ENCODE measurements around the gene ACADVL. TPM values are rescaled to one million over a fixed set of nuclear protein-coding genes. Genes with fewer than 3 reads are reported as not detected.

ACADVL gene
- polyA plus RNA-seq, 3 donors = 563 to 988 (median 674) TPM

- H3K27ac ChIP-seq (ENCODE audit: low read depth, low read length) = no peak overlapping the region
Observed at GRCh38 chr17:7260151-7260550, 40.4 kb downstream of the ACADVL start.

GRCh38 chr17:7260651-7261378, 41.1 kb downstream of the ACADVL start:
- H3K27ac ChIP-seq (ENCODE audit: low read depth, low read length) = no peak overlapping the region
- WGBS, 3 donors = 4 to 11% (median 5%) methylated on average over 52 to 54 of the region's 54 CpGs

More at GRCh38 chr17:7260151-7260550, 40.4 kb downstream of the ACADVL start:
- 69 to 92% (median 80%) methylated on average over 4 of the region's 4 CpGs for WGBS, 3 donors

GRCh38 chr17:7261379-7262191, 41.8 kb downstream of the ACADVL start:
- no peak overlapping the region for H3K27ac ChIP-seq (ENCODE audit: low read depth, low read length)
- 4 to 12% (median 11%) methylated on average over 57 to 71 of the region's 71 CpGs for WGBS, 3 donors

- 4 to 10% (median 8%) methylated on average over 60 to 64 of the region's 64 CpGs for WGBS, 3 donors
Observed at GRCh38 chr17:7262192-7262934, 42.6 kb downstream of the ACADVL start, which contains the start of gene CLDN7. Gene CLDN7 (minus strand): TSS chr17:7262478. CDS start chr17:7262043, 435 bp downstream.

GRCh38 chr17:7262935-7263800, 43.4 kb downstream of the ACADVL start:
- WGBS, 3 donors = 6 to 11% (median 11%) methylated on average over 26 of the region's 26 CpGs
- no peak overlapping the region for H3K27ac ChIP-seq (ENCODE audit: low read depth, low read length)

More at GRCh38 chr17:7262192-7262934, 42.6 kb downstream of the ACADVL start, which contains the start of gene CLDN7:
- no peak within 1 kb of the TSS for H3K27ac ChIP-seq (ENCODE audit: low read depth, low read length)

GRCh38 chr17:7263801-7264078, 44.0 kb downstream of the ACADVL start:
- H3K27ac ChIP-seq (ENCODE audit: low read depth, low read length) = no peak overlapping the region
- WGBS, 3 donors = 47 to 49% (median 49%) methylated on average over 4 of the region's 4 CpGs

- 25 to 85% (median 71%) methylated on average over 1 of the region's 1 CpG for WGBS, 3 donors
- no peak overlapping the region for H3K27ac ChIP-seq (ENCODE audit: low read depth, low read length)
Observed at GRCh38 chr17:7266784-7267183, 47.0 kb downstream of the ACADVL start.

Other genes starting within 250 kb of the ACADVL start
- under 1 TPM in 1 of 3 donors, not detected in 2; 0.13 TPM for gene ALOX12, start 223.9 kb upstream of the ACADVL start, polyA plus RNA-seq
- 100 to 1,000 TPM; 133 to 384 (median 349) TPM for gene RNASEK, start 207.3 kb upstream of the ACADVL start, polyA plus RNA-seq
- 10 to 100 TPM in 2 of 3 donors, 1 to 10 TPM in 1; 3.1 to 23.0 (median 16.6) TPM for gene BCL6B, start 196.9 kb upstream of the ACADVL start, polyA plus RNA-seq
- gene SLC16A13, start 183.9 kb upstream of the ACADVL start, polyA plus RNA-seq = 1 to 10 TPM in 2 of 3 donors, under 1 TPM in 1; 0.89 to 2.4 (median 1.8) TPM
- gene SLC16A11, start 175.8 kb upstream of the ACADVL start, polyA plus RNA-seq = 1 to 10 TPM; 2.2 to 9.7 (median 2.5) TPM
- gene CLEC10A, start 139.7 kb upstream of the ACADVL start, polyA plus RNA-seq = 10 to 100 TPM in 1 of 3 donors, 1 to 10 TPM in 2; 1.3 to 16.1 (median 8.8) TPM
- gene ASGR2, start 105.1 kb upstream of the ACADVL start, polyA plus RNA-seq = 1 to 10 TPM in 2 of 3 donors, under 1 TPM in 1; 0.37 to 4.3 (median 1.9) TPM
- gene ASGR1, start 40.6 kb upstream of the ACADVL start, polyA plus RNA-seq = 1 to 10 TPM; 1.0 to 3.4 (median 2.5) TPM
- gene DLG4, start 102 bp upstream of the ACADVL start, polyA plus RNA-seq = 10 to 100 TPM in 1 of 3 donors, 1 to 10 TPM in 2; 3.3 to 26.3 (median 5.5) TPM
- 10 to 100 TPM in 2 of 3 donors, 1 to 10 TPM in 1; 9.9 to 31.3 (median 17.2) TPM for gene DVL2, start 14.6 kb downstream of the ACADVL start, polyA plus RNA-seq
- 10 to 100 TPM; 11.5 to 29.4 (median 24.4) TPM for gene PHF23, start 19.5 kb downstream of the ACADVL start, polyA plus RNA-seq
- gene GABARAP, start 22.5 kb downstream of the ACADVL start, polyA plus RNA-seq = 1,000 to 10,000 TPM in 1 of 3 donors, 100 to 1,000 TPM in 2; 485 to 1,093 (median 668) TPM
- gene CTDNEP1, start 31.8 kb downstream of the ACADVL start, polyA plus RNA-seq = 10 to 100 TPM; 53.1 to 94.1 (median 91.8) TPM
- gene ELP5, start 32.3 kb downstream of the ACADVL start, polyA plus RNA-seq = 10 to 100 TPM; 19.0 to 64.1 (median 40.3) TPM
- 10 to 100 TPM in 1 of 3 donors, 1 to 10 TPM in 2; 4.8 to 88.9 (median 6.7) TPM for gene CLDN7, start 42.5 kb downstream of the ACADVL start, polyA plus RNA-seq
- 10 to 100 TPM; 10.2 to 41.8 (median 31.4) TPM for gene SLC2A4, start 61.8 kb downstream of the ACADVL start, polyA plus RNA-seq
- 1 to 10 TPM in 2 of 3 donors, under 1 TPM in 1; 0.95 to 6.0 (median 2.2) TPM for gene YBX2, start 74.7 kb downstream of the ACADVL start, polyA plus RNA-seq
- gene EIF5A, start 87.7 kb downstream of the ACADVL start, polyA plus RNA-seq = 100 to 1,000 TPM; 204 to 587 (median 428) TPM
- 10 to 100 TPM; 40.1 to 55.5 (median 47.5) TPM for gene GPS2, start 95.4 kb downstream of the ACADVL start, polyA plus RNA-seq
- 10 to 100 TPM; 11.8 to 25.2 (median 17.9) TPM for gene NEURL4, start 109.4 kb downstream of the ACADVL start, polyA plus RNA-seq
- gene ACAP1, start 116.6 kb downstream of the ACADVL start, polyA plus RNA-seq = 10 to 100 TPM in 1 of 3 donors, 1 to 10 TPM in 2; 4.0 to 12.7 (median 5.2) TPM
- gene KCTD11, start 132.2 kb downstream of the ACADVL start, polyA plus RNA-seq = 10 to 100 TPM in 1 of 3 donors, 1 to 10 TPM in 2; 6.3 to 11.2 (median 9.9) TPM
- gene TMEM95, start 135.2 kb downstream of the ACADVL start, polyA plus RNA-seq = not detected
- gene TNK1, start 161.2 kb downstream of the ACADVL start, polyA plus RNA-seq = 1 to 10 TPM; 2.1 to 8.0 (median 5.5) TPM
- 10 to 100 TPM; 15.1 to 48.2 (median 42.3) TPM for gene PLSCR3, start 174.6 kb downstream of the ACADVL start, polyA plus RNA-seq
- gene TMEM256, start 184.2 kb downstream of the ACADVL start, polyA plus RNA-seq = 100 to 1,000 TPM in 2 of 3 donors, 10 to 100 TPM in 1; 86.0 to 252 (median 173) TPM
- gene NLGN2, start 187.9 kb downstream of the ACADVL start, polyA plus RNA-seq = 10 to 100 TPM in 2 of 3 donors, 1 to 10 TPM in 1; 2.9 to 11.4 (median 10.5) TPM
- gene SPEM1, start 200.4 kb downstream of the ACADVL start, polyA plus RNA-seq = not detected
- gene SPEM2, start 205.7 kb downstream of the ACADVL start, polyA plus RNA-seq = not detected
- not detected for gene SPEM3, start 208.9 kb downstream of the ACADVL start, polyA plus RNA-seq
- 1 to 10 TPM in 2 of 3 donors, under 1 TPM in 1; 0.79 to 5.2 (median 1.9) TPM for gene TMEM102, start 215.5 kb downstream of the ACADVL start, polyA plus RNA-seq
- gene FGF11, start 219.6 kb downstream of the ACADVL start, polyA plus RNA-seq = 1 to 10 TPM in 1 of 3 donors, under 1 TPM in 2; 0.28 to 4.6 (median 0.86) TPM
- 10 to 100 TPM in 2 of 3 donors, 1 to 10 TPM in 1; 5.0 to 14.2 (median 12.7) TPM for gene CHRNB1, start 225.1 kb downstream of the ACADVL start, polyA plus RNA-seq